Measurements from ENCODE around the gene TULP4. TPM values are rescaled to one million over a fixed set of nuclear protein-coding genes. Genes with fewer than 3 reads are reported as not detected.

The TULP4 gene
- total RNA-seq, 3 donors from 2014 or later, result 104 to 171 (median 112) TPM

GRCh38 chr6:158371261-158371660 is 59.0 kb downstream of the TULP4 start:
- intact Hi-C loops (cut with DNase I; ENCODE audit: low total_unique reads), result no loop called here
- Histone ChIP-seq H3K27ac (no peak overlapping the region), H3K4me3 (no peak overlapping the region), H3K9me3 (no peaks in the 10 kb centered on the region), H3K36me3 (no peaks in the 10 kb centered on the region), H3K4me1 (no peaks in the 10 kb centered on the region), H3K27me3 (no peaks in the 10 kb centered on the region)
- no peak for DNase-seq (ENCODE audit: low spot score in 2 of 2)
- TF ChIP-seq POLR2AphosphoS5 (IDR thresholded peaks at IDR 0.05), result no peak

GRCh38 chr6:158372574-158372973 is 60.3 kb downstream of the TULP4 start:
- H3K4me3 ChIP-seq, result no peak overlapping the region
- H3K36me3 ChIP-seq, result no peaks in the 10 kb centered on the region
- DNase-seq (ENCODE audit: low spot score in 2 of 2), result no peak
- H3K27me3 ChIP-seq, result no peaks in the 10 kb centered on the region
- no peak for TF ChIP-seq POLR2AphosphoS5 (IDR thresholded peaks at IDR 0.05)
- TF ChIP-seq POLR2A (IDR thresholded peaks at IDR 0.05), result no peak
- TF ChIP-seq, protein P1, sequence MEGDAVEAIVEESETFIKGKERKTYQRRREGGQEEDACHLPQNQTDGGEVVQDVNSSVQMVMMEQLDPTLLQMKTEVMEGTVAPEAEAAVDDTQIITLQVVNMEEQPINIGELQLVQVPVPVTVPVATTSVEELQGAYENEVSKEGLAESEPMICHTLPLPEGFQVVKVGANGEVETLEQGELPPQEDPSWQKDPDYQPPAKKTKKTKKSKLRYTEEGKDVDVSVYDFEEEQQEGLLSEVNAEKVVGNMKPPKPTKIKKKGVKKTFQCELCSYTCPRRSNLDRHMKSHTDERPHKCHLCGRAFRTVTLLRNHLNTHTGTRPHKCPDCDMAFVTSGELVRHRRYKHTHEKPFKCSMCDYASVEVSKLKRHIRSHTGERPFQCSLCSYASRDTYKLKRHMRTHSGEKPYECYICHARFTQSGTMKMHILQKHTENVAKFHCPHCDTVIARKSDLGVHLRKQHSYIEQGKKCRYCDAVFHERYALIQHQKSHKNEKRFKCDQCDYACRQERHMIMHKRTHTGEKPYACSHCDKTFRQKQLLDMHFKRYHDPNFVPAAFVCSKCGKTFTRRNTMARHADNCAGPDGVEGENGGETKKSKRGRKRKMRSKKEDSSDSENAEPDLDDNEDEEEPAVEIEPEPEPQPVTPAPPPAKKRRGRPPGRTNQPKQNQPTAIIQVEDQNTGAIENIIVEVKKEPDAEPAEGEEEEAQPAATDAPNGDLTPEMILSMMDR (IDR thresholded peaks at IDR 0.05), result no peak
- H3K27ac ChIP-seq, result no peak overlapping the region
- peaks cover 0 to 6% of the 10 kb centered on the region in 2 donors for H3K4me1 ChIP-seq
- H3K9me3 ChIP-seq, result no peaks in the 10 kb centered on the region
- intact Hi-C loops (cut with DNase I; ENCODE audit: low total_unique reads), result no loop called here

GRCh38 chr6:158373214-158373613 is 60.9 kb downstream of the TULP4 start:
- TF ChIP-seq POLR2A (IDR thresholded peaks at IDR 0.05), result no peak
- no peak for TF ChIP-seq POLR2AphosphoS5 (IDR thresholded peaks at IDR 0.05)
- TF ChIP-seq, protein P1 (IDR thresholded peaks at IDR 0.05), result no peak

DNA sequence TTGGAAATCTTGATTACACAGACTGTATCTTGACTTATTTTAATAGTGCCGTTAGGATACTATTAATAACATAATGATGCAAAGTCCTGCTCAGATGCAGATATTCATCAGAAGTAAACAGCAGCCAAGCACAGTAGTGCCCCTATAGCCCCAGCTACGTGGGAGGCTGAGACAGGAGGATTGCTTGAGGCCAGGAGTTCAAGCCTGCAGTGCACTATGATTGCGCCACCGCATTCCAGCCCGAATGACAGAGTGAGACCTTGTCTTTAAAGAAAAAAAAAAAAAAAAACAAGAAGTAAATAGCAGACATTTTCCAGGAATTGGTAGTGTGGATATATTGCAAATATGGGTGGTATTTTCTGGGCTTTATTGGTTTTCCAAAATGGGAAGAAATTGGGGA is 61.8 kb downstream of the TULP4 start:
- H3K27me3 ChIP-seq, result no peaks in the 10 kb centered on the region
- peak overlapping the region in 1 of 2 donors; percentile 46 for H3K27ac ChIP-seq
- peaks cover 0 to 6% of the 10 kb centered on the region in 2 donors for H3K4me1 ChIP-seq
- DNase-seq (ENCODE audit: low spot score in 2 of 2), result peak in 1 of 2 donors; percentile 57
- no peaks in the 10 kb centered on the region for H3K9me3 ChIP-seq
- TF ChIP-seq POLR2AphosphoS5 (IDR thresholded peaks at IDR 0.05) (no peak), POLR2A (IDR thresholded peaks at IDR 0.05) (no peak)
- TF ChIP-seq, protein P1 (IDR thresholded peaks at IDR 0.05), result no peak
- H3K4me3 ChIP-seq, result no peak overlapping the region
- H3K36me3 ChIP-seq, result no peaks in the 10 kb centered on the region
- intact Hi-C loops (cut with DNase I; ENCODE audit: low total_unique reads), result no loop called here

More at GRCh38 chr6:158373214-158373613, 60.9 kb downstream of the TULP4 start:
- Histone ChIP-seq H3K9me3 (no peaks in the 10 kb centered on the region), H3K27me3 (no peaks in the 10 kb centered on the region), H3K27ac (peak overlapping the region; percentile 26 to 35), H3K4me3 (no peak overlapping the region), H3K36me3 (no peaks in the 10 kb centered on the region), H3K4me1 (peaks cover 0 to 6% of the 10 kb centered on the region in 2 donors)
- intact Hi-C loops (cut with DNase I; ENCODE audit: low total_unique reads), result no loop called here
- peak in 1 of 2 donors; percentile 83 for DNase-seq (ENCODE audit: low spot score in 2 of 2)

DNA sequence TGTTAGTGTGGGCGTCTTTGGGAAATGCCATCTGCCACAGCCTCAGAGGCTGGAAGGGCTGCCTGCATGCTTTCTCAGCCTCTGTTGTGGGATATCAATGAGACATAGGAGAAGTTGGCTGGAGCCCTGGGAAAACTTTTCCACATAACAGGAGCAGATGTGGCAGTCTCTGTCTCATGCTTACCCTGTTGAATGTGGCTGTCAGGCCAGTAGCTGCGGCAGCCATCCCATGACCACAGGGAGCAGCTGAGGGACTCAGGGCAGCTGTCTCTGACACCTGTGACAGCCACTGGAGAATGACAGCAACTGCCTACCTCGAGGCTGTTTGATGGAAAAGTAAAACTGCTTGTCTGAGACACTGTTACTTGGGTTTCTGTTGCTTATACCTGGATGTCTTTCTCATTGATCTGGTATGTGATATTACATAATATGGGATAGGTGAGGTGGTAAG is 64.4 kb downstream of the TULP4 start:
- H3K4me3 ChIP-seq, result no peak overlapping the region
- no peaks in the 10 kb centered on the region for H3K36me3 ChIP-seq
- intact Hi-C loops (cut with DNase I; ENCODE audit: low total_unique reads), result no loop called here
- H3K27me3 ChIP-seq, result no peaks in the 10 kb centered on the region
- peak overlapping the region; percentile 64 to 73 for H3K27ac ChIP-seq
- TF ChIP-seq, protein P1 (IDR thresholded peaks at IDR 0.05), result no peak
- TF ChIP-seq POLR2AphosphoS5 (IDR thresholded peaks at IDR 0.05), result no peak
- TF ChIP-seq POLR2A (IDR thresholded peaks at IDR 0.05), result no peak
- DNase-seq (ENCODE audit: low spot score in 2 of 2), result no peak
- H3K9me3 ChIP-seq, result no peaks in the 10 kb centered on the region
- peaks cover 0 to 6% of the 10 kb centered on the region in 2 donors for H3K4me1 ChIP-seq
